HT-29 (cell line): ENCODE results near the gene ABCC6. TPM values are rescaled to one million over a fixed set of nuclear protein-coding genes. Genes with fewer than 3 reads are reported as not detected.
"Not testable (repeated sequence)": the region's sequence is repeated elsewhere in the genome, so short reads cannot be mapped to it uniquely, and the experiment has no call there.

ENCODE experiments used
- DNase-seq: peaks from one replicate; pipeline ENCODE4 v3.0.0-alpha.2; 2015; ENCODE audit warnings: low spot score
- total RNA-seq: library from RNA; depleted of rRNA; stranded (reverse); fragments of >200 nt; shearing (Covaris generic); gene quantifications from 2 replicates; pipeline ENCODE4 v1.2.3, GENCODE V29; 2014; rRNA removed

The ABCC6 gene
- total RNA-seq, 1 experiment from 2014 or later, result 5.1 TPM

GRCh38 chr16:16116841-16117240 is 106.5 kb downstream of the ABCC6 start:
- DNase-seq, result no peak

- DNase-seq, result no peak
These were observed 110.2 kb downstream of the ABCC6 start for GRCh38 chr16:16113076-16113475.

GRCh38 chr16:16112450-16113053 is 110.7 kb downstream of the ABCC6 start:
- DNase-seq, result no peak

GRCh38 chr16:16111639-16112038 is 111.7 kb downstream of the ABCC6 start:
- no peak for DNase-seq

GRCh38 chr16:16110111-16110490 is 113.2 kb downstream of the ABCC6 start:
- DNase-seq, result no peak

- peak; percentile 3 for DNase-seq
These were observed 113.7 kb downstream of the ABCC6 start for GRCh38 chr16:16109453-16110110.

- DNase-seq, result no peak
These were observed 114.5 kb downstream of the ABCC6 start for GRCh38 chr16:16108759-16109158.

GRCh38 chr16:16107839-16108238 is 115.5 kb downstream of the ABCC6 start:
- no peak for DNase-seq

- DNase-seq, result no peak
These were observed 116.8 kb downstream of the ABCC6 start for GRCh38 chr16:16106466-16106865.

- no peak for DNase-seq
These were observed 117.6 kb downstream of the ABCC6 start for GRCh38 chr16:16105646-16106045.

- not testable (repeated sequence) for DNase-seq
These were observed 118.5 kb downstream of the ABCC6 start for GRCh38 chr16:16104804-16105141.

GRCh38 chr16:16104132-16104803 is 119.0 kb downstream of the ABCC6 start:
- not testable (repeated sequence) for DNase-seq

GRCh38 chr16:16102738-16103137 is 120.6 kb downstream of the ABCC6 start:
- DNase-seq, result no peak

- no peak for DNase-seq
These were observed 121.7 kb downstream of the ABCC6 start for GRCh38 chr16:16101585-16101984.

GRCh38 chr16:16100631-16101030 is 122.7 kb downstream of the ABCC6 start:
- DNase-seq, result no peak

GRCh38 chr16:16099320-16099719 is 124.0 kb downstream of the ABCC6 start:
- no peak for DNase-seq

Other genes starting within 250 kb of the ABCC6 start
- gene NOMO3, start 9.0 kb upstream of the ABCC6 start, total RNA-seq, result 24.4 and 35.7 TPM in 2 replicates
- 4.5 TPM in 2 replicates for gene NPIPA7, start 155.6 kb upstream of the ABCC6 start, total RNA-seq